Ramos (cell line): ENCODE data around the gene BMERB1.
"Not testable (repeated sequence)": the region's sequence is repeated elsewhere in the genome, so short reads cannot be mapped to it uniquely, and the experiment has no call there.

ENCODE experiments used
- in situ Hi-C: fragments of 300-500 bp; cut with MboI; formaldehyde crosslinking; loops from one replicate; pipeline ENCODE4 v1.14.3; 2022; ENCODE audit warnings: low sequenced_read_pairs; ENCODE audit not compliant: unreplicated experiment

Gene BMERB1

GRCh38 chr16:15547072-15547767 lies 112.8 kb downstream of the BMERB1 start:
- in situ Hi-C loops, result not testable (repeated sequence)

- in situ Hi-C loops, result no loop called here
Measured at GRCh38 chr16:15547768-15548096, 113.3 kb downstream of the BMERB1 start.

GRCh38 chr16:15548482-15548891 lies 114.1 kb downstream of the BMERB1 start:
- in situ Hi-C loops, result no loop called here

- in situ Hi-C loops, result no loop called here
Measured at GRCh38 chr16:15552507-15552906, 118.1 kb downstream of the BMERB1 start.

GRCh38 chr16:15553313-15554088 lies 119.1 kb downstream of the BMERB1 start:
- in situ Hi-C loops, result no loop called here

- in situ Hi-C loops, result no loop called here
Measured at GRCh38 chr16:15556130-15556529, 121.7 kb downstream of the BMERB1 start.

GRCh38 chr16:15557258-15557657 lies 122.9 kb downstream of the BMERB1 start:
- in situ Hi-C loops, result no loop called here

GRCh38 chr16:15559176-15559575 lies 124.8 kb downstream of the BMERB1 start:
- in situ Hi-C loops, result no loop called here

GRCh38 chr16:15564604-15565339 lies 130.4 kb downstream of the BMERB1 start:
- in situ Hi-C loops, result no loop called here

GRCh38 chr16:15566095-15566494 lies 131.7 kb downstream of the BMERB1 start:
- in situ Hi-C loops, result no loop called here

GRCh38 chr16:15567823-15568222 lies 133.4 kb downstream of the BMERB1 start:
- in situ Hi-C loops, result no loop called here

GRCh38 chr16:15570666-15571065 lies 136.3 kb downstream of the BMERB1 start:
- in situ Hi-C loops, result not testable (repeated sequence)

GRCh38 chr16:15571557-15571956 lies 137.2 kb downstream of the BMERB1 start:
- in situ Hi-C loops, result no loop called here

- in situ Hi-C loops, result no loop called here
Measured at GRCh38 chr16:15572329-15573001, 138.1 kb downstream of the BMERB1 start.

- in situ Hi-C loops, result no loop called here
Measured at GRCh38 chr16:15573274-15573895, 139.0 kb downstream of the BMERB1 start.

GRCh38 chr16:15573896-15574613 lies 139.7 kb downstream of the BMERB1 start:
- in situ Hi-C loops, result not testable (repeated sequence)

GRCh38 chr16:15574614-15574948 lies 140.2 kb downstream of the BMERB1 start:
- in situ Hi-C loops, result no loop called here

GRCh38 chr16:15575293-15576049 lies 141.1 kb downstream of the BMERB1 start:
- in situ Hi-C loops, result no loop called here
